Ishikawa (cell line): ENCODE data around the gene ST7.

Experiments used
- EP300 ChIP-seq: IDR thresholded peaks from 2 replicates; pipeline ENCODE4 v1.6.1; 2012; ENCODE audit warnings: borderline replicate concordance
- FOXM1 ChIP-seq: IDR thresholded peaks from 2 replicates; pipeline ENCODE4 v1.6.1; 2012; ENCODE audit warnings: low read depth, borderline replicate concordance

DNA sequence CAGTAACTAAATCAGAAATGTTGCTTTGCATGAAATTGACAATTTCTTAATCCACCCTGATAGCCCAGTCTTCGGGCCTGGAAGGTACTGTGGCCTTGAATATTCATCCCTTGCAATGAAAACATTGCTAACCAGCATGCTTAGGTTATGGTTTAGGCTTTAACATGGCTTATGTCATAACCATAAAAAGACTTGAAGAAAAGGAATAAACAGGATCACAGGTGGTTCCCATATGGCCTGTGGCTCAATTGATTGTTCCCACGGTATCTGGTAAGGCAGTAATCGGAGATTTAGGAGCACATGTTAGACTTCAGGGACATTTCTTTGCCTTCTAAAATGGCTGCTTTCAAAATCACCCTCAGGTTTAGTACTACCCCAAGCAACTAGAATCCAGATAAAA is 139.5 kb downstream of the ST7 start:
- TF ChIP-seq EP300 (no peak), FOXM1 (no peak)
